Measurements from ENCODE around the gene DPT. TPM values are rescaled to one million over a fixed set of nuclear protein-coding genes. Genes with fewer than 3 reads are reported as not detected.
A peak's percentile ranks its signal among the peaks of the same experiment; 100 is the strongest.

The DPT gene
- total and polyA plus RNA-seq, 11 donors: 15.1 to 74.1 (median 35.0) TPM

DNA sequence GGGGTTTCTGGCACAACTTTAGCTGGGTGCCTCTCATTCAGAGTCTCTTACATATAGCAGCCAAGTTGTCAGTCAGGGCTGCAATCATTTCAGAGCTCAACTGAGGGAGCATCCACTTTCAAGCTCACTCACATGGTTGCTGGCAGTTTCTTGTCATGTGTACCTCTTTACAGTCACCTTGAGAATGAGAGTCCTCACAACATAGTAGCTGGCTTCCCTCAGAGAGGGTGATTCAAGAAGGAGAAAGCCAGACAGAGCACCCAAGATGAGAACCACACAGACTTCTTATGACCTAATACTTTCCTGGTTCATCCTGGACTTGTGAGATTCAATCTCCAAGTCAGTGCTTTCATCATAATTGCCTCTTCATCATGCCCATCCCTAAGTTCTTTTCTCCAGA, 57.2 kb downstream of the DPT start:
- Histone ChIP-seq H3K27me3 (no peaks in the 10 kb centered on the region), H3K9me3 (peaks cover 0 to 11% (median 0%) of the 10 kb centered on the region in 12 donors), H3K4me3 (no peak overlapping the region), H3K36me3 (no peaks in the 10 kb centered on the region), H3K27ac (no peak overlapping the region), H3K4me1 (no peaks in the 10 kb centered on the region)
- ATAC-seq: no peak
- intact Hi-C loops (cut with DNase I): no loop called here
- TF ChIP-seq POLR2A (IDR thresholded peaks at IDR 0.05): no peak
- TF ChIP-seq, protein P1, sequence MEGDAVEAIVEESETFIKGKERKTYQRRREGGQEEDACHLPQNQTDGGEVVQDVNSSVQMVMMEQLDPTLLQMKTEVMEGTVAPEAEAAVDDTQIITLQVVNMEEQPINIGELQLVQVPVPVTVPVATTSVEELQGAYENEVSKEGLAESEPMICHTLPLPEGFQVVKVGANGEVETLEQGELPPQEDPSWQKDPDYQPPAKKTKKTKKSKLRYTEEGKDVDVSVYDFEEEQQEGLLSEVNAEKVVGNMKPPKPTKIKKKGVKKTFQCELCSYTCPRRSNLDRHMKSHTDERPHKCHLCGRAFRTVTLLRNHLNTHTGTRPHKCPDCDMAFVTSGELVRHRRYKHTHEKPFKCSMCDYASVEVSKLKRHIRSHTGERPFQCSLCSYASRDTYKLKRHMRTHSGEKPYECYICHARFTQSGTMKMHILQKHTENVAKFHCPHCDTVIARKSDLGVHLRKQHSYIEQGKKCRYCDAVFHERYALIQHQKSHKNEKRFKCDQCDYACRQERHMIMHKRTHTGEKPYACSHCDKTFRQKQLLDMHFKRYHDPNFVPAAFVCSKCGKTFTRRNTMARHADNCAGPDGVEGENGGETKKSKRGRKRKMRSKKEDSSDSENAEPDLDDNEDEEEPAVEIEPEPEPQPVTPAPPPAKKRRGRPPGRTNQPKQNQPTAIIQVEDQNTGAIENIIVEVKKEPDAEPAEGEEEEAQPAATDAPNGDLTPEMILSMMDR (IDR thresholded peaks at IDR 0.05): no peak
- no peak for DNase-seq

DNA sequence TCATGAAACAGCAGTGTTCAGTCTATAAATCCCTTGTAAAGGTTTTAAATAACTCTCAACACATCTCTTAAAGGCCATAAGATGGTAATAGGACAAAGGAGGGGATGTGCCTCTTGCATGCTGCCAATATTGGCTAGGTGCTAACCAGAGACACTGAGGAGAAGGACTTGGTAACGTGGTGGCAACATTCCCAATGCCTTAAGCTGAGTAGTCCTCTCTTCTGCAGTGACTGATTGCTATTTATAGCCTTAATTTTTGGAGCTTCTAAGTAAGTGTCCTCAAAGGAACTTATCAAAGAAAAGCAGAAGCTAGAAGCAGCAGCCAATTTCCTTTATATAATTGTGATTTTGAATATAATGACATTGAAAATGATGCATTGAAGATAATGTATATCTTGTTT, 63.0 kb downstream of the DPT start:
- intact Hi-C loops (cut with DNase I): no loop called here
- H3K4me3 ChIP-seq: no peak overlapping the region
- peak in 2 of 4 donors; percentile 42 to 69 for ATAC-seq

DNA sequence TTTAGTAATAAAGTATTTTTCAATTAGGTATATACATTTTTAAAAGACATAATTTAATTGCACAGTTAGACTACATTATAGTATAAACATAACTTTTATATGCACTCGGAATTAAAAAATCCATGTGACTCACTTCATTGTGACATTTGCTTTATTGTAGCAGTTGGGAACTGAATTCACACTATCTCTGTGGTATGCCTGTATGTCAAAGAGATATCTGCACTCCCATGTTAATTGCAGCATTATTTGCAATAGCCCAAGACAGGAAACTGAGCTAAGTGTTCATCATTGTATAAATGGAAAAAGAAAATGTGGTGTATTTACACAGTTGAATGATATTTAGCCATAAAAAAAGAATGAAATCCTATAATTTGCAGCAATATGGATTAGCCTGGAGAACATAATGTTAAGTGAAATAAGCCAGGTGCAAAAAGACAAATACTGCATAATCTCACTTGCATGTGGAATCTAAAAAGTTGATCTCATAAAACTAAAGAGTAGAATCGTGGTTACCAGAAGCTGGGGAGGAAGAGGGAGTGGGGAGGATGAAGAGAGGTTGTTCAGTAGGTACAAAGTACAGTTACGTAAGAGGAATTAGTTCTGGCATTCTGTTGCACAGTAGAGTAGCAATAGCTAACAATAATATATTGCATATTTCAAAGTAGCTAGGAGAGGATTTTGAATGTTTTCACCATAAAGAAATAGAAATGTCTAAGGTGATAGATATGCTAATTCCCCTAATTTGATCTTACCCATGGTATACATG, 64.8 kb downstream of the DPT start:
- ATAC-seq (no peak), DNase-seq (no peak)
- intact Hi-C loops (cut with DNase I): no loop called here
- peaks cover 0 to 7% (median 0%) of the 10 kb centered on the region in 12 donors for H3K4me1 ChIP-seq
- H3K27me3 ChIP-seq: no peaks in the 10 kb centered on the region
- WGBS, 4 donors: 31 to 65% (median 40%) methylated on average over 3 of the region's 3 CpGs
- no peaks in the 10 kb centered on the region for H3K36me3 ChIP-seq
- H3K27ac ChIP-seq: no peak overlapping the region
- no peak overlapping the region for H3K4me3 ChIP-seq
- TF ChIP-seq, protein P1 (IDR thresholded peaks at IDR 0.05): no peak
- no peak for TF ChIP-seq POLR2A (IDR thresholded peaks at IDR 0.05)
- H3K9me3 ChIP-seq: no peaks in the 10 kb centered on the region

More for the DNA sequence above, 63.0 kb downstream of the DPT start:
- Histone ChIP-seq H3K4me1 (peaks cover 0 to 7% (median 0%) of the 10 kb centered on the region in 12 donors), H3K36me3 (no peaks in the 10 kb centered on the region), H3K27ac (no peak overlapping the region), H3K27me3 (no peaks in the 10 kb centered on the region), H3K9me3 (peaks cover 0 to 3% (median 0%) of the 10 kb centered on the region in 12 donors)
- no peak for DNase-seq
- TF ChIP-seq, protein P1 (IDR thresholded peaks at IDR 0.05): no peak
- no peak for TF ChIP-seq POLR2A (IDR thresholded peaks at IDR 0.05)
- WGBS, 4 donors: 40 to 63% (median 51%) methylated on average over 1 of the region's 1 CpG

DNA sequence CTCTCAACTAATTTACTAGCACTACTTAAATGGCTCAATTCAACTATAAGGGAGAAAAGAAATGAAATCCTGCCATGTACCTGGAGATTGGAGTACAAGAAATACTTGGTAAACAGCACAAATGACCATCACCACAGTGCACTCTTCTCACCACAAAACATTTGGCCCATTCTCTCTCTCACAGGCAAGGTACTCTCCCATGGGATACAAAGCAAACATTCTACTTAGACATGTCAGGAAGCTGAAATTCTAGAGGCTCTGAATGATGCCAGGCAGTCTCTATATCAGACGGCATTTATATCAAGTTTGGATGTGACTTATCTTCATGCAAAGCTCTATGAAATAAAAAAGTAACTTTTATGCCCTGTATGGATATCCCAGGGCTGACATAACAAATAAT, 72.5 kb downstream of the DPT start:
- H3K27ac ChIP-seq: no peak overlapping the region
- intact Hi-C loops (cut with DNase I): no loop called here
- DNase-seq (no peak), ATAC-seq (no peak)
- no peaks in the 10 kb centered on the region for H3K4me1 ChIP-seq
- H3K36me3 ChIP-seq: no peaks in the 10 kb centered on the region
- WGBS, 4 donors: 31 to 41% (median 40%) methylated on average over 1 of the region's 1 CpG
- no peak for TF ChIP-seq POLR2A (IDR thresholded peaks at IDR 0.05)
- TF ChIP-seq, protein P1 (IDR thresholded peaks at IDR 0.05): no peak
- H3K4me3 ChIP-seq: no peak overlapping the region
- H3K9me3 ChIP-seq: no peaks in the 10 kb centered on the region
- H3K27me3 ChIP-seq: no peaks in the 10 kb centered on the region
